ENCODE results near the gene KLRK1.

- TF ChIP-seq GATA3 (IDR thresholded peaks at IDR 0.05; ENCODE audit: low read depth, low read length): no peak
- no peak for TF ChIP-seq GATA2 (IDR thresholded peaks at IDR 0.05; ENCODE audit: low read depth, low read length)
Measured at GRCh38 chr12:10381928-10382628, 7.8 kb downstream of the KLRK1 start.
